HG03521 (cell line): ENCODE measurements around the gene NIT2.

ENCODE experiments used
- ATAC-seq: cut with Tn5 transposase; IDR thresholded peaks from one replicate; pipeline ENCODE4 v1.9.1; 2021; ENCODE audit warnings: mild to moderate bottlenecking, moderate library complexity; ENCODE audit not compliant: unreplicated experiment

NIT2 gene

GRCh38 chr3:100395679-100396431 lies 61.3 kb downstream of the NIT2 start:
- ATAC-seq: no peak

GRCh38 chr3:100396967-100397366 lies 62.4 kb downstream of the NIT2 start:
- ATAC-seq: no peak

GRCh38 chr3:100399341-100400071 lies 64.9 kb downstream of the NIT2 start:
- ATAC-seq: no peak

DNA sequence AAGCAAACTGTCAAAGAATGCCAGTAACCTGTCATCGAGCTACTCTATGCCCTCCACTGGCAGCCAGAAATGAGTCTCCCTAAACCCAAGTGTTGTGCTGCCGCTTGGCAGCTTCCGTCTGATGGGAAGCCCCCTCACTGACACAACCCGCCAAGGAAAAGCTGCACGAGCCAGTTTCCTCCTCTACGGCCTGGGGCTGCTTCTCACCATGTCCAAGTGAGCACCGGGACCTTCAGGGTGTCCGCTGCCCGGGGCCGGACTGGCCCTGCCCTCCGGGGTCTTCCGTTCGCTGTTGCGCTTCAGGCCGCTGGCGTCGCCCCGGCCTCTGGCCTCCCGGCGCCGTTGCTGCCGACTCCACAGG lies 65.8 kb downstream of the NIT2 start:
- ATAC-seq: peak; percentile 11

- peak; percentile 87 for ATAC-seq
Measured at GRCh38 chr3:100400780-100401673, 66.5 kb downstream of the NIT2 start, which contains the start of the genes LNP1 and TOMM70. TSS of gene LNP1 (plus strand) at chr3:100401539. CDS start at chr3:100429730, 28,191 bp downstream. TSS of gene TOMM70 (minus strand) at chr3:100401089. CDS start at chr3:100400949, 140 bp downstream.

GRCh38 chr3:100401674-100402041 lies 67.1 kb downstream of the NIT2 start:
- ATAC-seq: peak; percentile 15

- no peak for ATAC-seq
Measured at GRCh38 chr3:100402256-100402655, 67.7 kb downstream of the NIT2 start.

GRCh38 chr3:100402891-100403290 lies 68.3 kb downstream of the NIT2 start:
- no peak for ATAC-seq

- ATAC-seq: no peak
Measured at GRCh38 chr3:100403362-100404249, 69.0 kb downstream of the NIT2 start.

DNA sequence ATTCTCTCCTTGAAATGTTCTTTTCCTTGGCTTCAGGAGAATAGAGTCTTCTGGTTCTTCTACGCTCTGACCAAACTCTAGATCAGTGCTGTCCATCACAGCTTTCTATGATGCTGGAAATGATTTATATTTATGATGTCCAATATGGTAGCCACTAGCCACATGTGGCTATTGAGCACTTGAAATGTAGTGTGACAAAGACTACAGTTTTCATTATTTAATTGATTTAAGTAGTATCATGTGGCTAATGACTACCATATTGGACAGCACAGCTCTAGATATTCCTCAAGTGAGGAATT lies 69.6 kb downstream of the NIT2 start:
- ATAC-seq: no peak

GRCh38 chr3:100407164-100407563 lies 72.6 kb downstream of the NIT2 start:
- no peak for ATAC-seq

- no peak for ATAC-seq
Measured at GRCh38 chr3:100407977-100408532, 73.5 kb downstream of the NIT2 start.
